Testis (tissue), 3 donors: ENCODE data around the gene PLCXD3. TPM values are rescaled to one million over a fixed set of nuclear protein-coding genes. Genes with fewer than 3 reads are reported as not detected.
A peak's percentile ranks its signal among the peaks of the same experiment; 100 is the strongest.

ENCODE experiments used
- DNase-seq: peaks from one replicate; pipeline ENCODE4 v3.0.0-alpha.2; 2019
- H3K27ac ChIP-seq, 2 donors: fragments of 200-600 bp; sonication (generic); one replicate each; pipeline ENCODE4 v1.5.1; 2019
- H3K27me3 ChIP-seq: fragments of 200-600 bp; sonication (generic); one replicate; pipeline ENCODE4 v1.5.1; 2019
- H3K36me3 ChIP-seq: fragments of 200-600 bp; sonication (generic); one replicate; pipeline ENCODE4 v1.5.1; 2017; ENCODE audit warnings: low read depth; ENCODE audit errors: missing control alignments
- H3K4me1 ChIP-seq: fragments of 200-600 bp; sonication (generic); one replicate; pipeline ENCODE4 v1.5.1; 2019
- H3K4me3 ChIP-seq, 2 donors: fragments of 200-600 bp; sonication (generic); one replicate each; pipeline ENCODE4 v1.5.1; 2017 to 2019
- H3K9me3 ChIP-seq: fragments of 200-600 bp; sonication (generic); one replicate; pipeline ENCODE4 v1.5.1; 2017
- CTCF ChIP-seq, 3 experiments: fragments of 450-650 bp in 2 of 3; fragments of 200-600 bp in 1 of 3; sonication (generic) in 1 of 3; IDR thresholded peaks; one replicate each; pipeline ENCODE4 v1.5.1; 2016 to 2019; ENCODE audit warnings: antibody characterized with exemption in 3 of 3, mild to moderate bottlenecking in 2 of 3, moderate library complexity in 1 of 3
- POLR2A ChIP-seq: fragments of 450-650 bp; IDR thresholded peaks from one replicate; pipeline ENCODE4 v1.6.1; 2017; ENCODE audit warnings: antibody characterized with exemption, mild to moderate bottlenecking, moderate library complexity
- WGBS, 2 donors: methylation state at CpG; one replicate each; pipeline ENCODE4 v1.1.5; 2018; 5-methylcytosine and 5-hydroxymethylcytosine counted together
- intact Hi-C: fragments of 100-400 bp; cut with DNase I; formaldehyde crosslinking; loops from one replicate; pipeline ENCODE4 v1.15.1; 2023; ENCODE audit warnings: low total_unique reads
- polyA plus RNA-seq: library from polyadenylated mRNA; stranded (reverse); fragments of 350-450 nt; fragmentation: Illumina TruSeq; extraction: RNeasy Lipid Tissue Mini Kit (QIAGEN cat#74804); gene quantifications from one replicate; pipeline ENCODE4 v1.2.3, GENCODE V29; 2014; ENCODE audit warnings: low read depth, low replicate concordance; ENCODE audit not compliant: insufficient read depth
- total RNA-seq, 2 donors: library from RNA; depleted of rRNA; stranded (reverse); fragments of >200 nt; gene quantifications; one replicate each; pipeline ENCODE4 v1.2.3, GENCODE V29; 2016

Gene PLCXD3
- total and polyA plus RNA-seq, 3 donors from 2014 or later, result 0.78 to 1.8 (median 1.7) TPM

DNA sequence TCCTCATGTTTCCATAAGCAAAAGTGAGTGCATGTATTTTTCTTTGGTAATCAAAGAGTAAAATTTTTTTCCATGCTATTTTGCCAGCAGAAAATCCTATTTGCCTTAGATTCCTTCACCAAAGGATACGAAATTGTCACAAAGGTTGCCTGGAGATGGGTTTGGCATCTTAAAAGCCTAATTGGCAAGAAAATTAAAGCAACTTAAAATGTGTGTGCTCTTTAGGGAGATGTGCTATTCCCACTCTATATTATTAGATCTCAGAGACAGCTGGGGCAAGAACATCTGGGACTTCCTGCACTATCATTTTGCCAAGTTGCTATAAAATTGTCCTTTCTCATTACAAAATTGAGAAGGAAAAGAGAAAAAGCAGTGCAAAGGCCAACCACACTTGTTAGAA, 146.1 kb downstream of the PLCXD3 start:
- DNase-seq, result no peak
- Histone ChIP-seq H3K4me1 (no peaks in the 10 kb centered on the region), H3K27ac (no peak overlapping the region), H3K27me3 (no peaks in the 10 kb centered on the region), H3K9me3 (no peaks in the 10 kb centered on the region), H3K4me3 (no peak overlapping the region), H3K36me3 (no peaks in the 10 kb centered on the region)
- 38 to 62% methylated on average over 1 of the region's 1 CpG for WGBS, 2 donors
- intact Hi-C loops, result no loop called here
- TF ChIP-seq POLR2A (no peak), CTCF (IDR thresholded peaks at IDR 0.05) (no peak)

DNA sequence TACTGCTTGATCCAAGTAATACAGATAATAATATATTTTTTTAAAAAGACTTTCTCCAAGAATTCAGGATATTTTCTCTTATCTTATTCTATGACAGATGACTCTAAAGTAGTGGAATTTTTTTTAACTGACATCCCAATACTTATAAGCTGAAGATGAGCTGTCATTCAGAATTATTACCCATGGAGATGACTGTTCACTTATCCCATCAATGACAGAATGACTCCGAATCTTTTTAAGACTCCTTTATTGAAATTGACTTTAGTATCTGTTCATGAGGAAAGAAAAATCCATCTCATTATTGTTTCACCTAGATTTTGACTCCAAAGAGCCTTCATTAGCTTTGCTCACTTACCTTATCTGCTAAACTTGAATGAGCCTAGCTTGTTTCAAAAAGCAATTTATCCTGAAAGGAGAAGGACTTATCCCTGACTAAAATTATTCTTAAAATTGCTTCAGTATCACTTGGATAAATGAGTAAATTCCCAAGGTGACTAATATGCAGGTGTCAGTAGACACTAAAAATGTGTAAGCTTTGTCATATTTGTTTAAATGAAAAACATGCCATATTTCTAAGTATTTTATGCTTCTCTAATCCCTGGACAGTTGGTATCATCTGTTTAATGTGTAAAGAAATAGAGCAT, 146.9 kb downstream of the PLCXD3 start:
- intact Hi-C loops, result no loop called here
- Histone ChIP-seq H3K27me3 (no peaks in the 10 kb centered on the region), H3K4me1 (no peaks in the 10 kb centered on the region), H3K4me3 (no peak overlapping the region), H3K27ac (no peak overlapping the region), H3K9me3 (no peaks in the 10 kb centered on the region), H3K36me3 (no peaks in the 10 kb centered on the region)
- 93 to 97% methylated on average over 1 of the region's 1 CpG for WGBS, 2 donors
- no peak for DNase-seq
- TF ChIP-seq POLR2A (no peak), CTCF (IDR thresholded peaks at IDR 0.05) (no peak)

DNA sequence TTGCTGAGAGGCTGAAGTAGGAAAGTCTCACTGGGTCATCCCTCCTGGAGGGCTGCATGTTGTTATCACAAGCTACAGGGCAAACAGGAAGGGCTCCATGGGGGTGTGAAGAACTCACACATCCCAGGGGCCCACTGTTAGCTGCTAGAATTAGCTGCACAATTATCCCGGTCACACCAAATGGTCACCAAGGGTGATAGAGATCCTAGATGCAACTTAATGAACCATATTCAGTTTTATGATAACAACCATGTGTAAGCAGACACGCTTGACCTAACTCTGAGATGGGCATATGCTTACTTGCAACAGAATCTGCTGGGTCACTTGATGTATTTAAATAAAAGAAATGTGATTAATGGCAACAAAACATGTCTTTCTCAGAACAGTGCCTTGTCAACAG, 153.6 kb downstream of the PLCXD3 start:
- intact Hi-C loops, result no loop called here
- DNase-seq, result no peak
- Histone ChIP-seq H3K27ac (no peak overlapping the region), H3K36me3 (no peaks in the 10 kb centered on the region), H3K4me3 (no peak overlapping the region), H3K9me3 (no peaks in the 10 kb centered on the region), H3K27me3 (no peaks in the 10 kb centered on the region), H3K4me1 (no peaks in the 10 kb centered on the region)
- TF ChIP-seq POLR2A (no peak), CTCF (IDR thresholded peaks at IDR 0.05) (no peak)
- 56 to 80% methylated on average over 2 of the region's 2 CpGs for WGBS, 2 donors

DNA sequence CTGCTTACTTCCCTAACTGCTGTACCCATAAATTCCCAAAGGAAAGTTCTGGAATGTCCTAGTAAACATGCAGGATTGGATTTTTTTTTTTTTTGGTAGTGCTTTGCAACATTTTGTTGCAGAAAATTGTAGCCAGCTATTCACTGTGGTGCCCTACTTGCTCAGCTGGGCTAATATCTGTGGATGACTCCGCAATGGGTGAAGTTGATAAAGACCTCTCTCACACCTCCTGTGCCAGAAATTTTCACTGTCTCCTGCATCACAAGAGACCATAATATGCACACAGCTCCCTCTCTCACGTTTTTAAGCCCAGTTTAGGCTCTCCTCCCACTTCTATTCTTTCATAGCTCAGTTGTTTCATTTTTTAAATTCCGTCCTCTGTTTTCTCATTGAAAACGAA, 160.6 kb downstream of the PLCXD3 start:
- no peaks in the 10 kb centered on the region for H3K27me3 ChIP-seq
- H3K9me3 ChIP-seq, result no peaks in the 10 kb centered on the region
- TF ChIP-seq POLR2A (no peak), CTCF (IDR thresholded peaks at IDR 0.05) (no peak)
- no peak overlapping the region for H3K27ac ChIP-seq
- 43 to 59% methylated on average over 4 of the region's 4 CpGs for WGBS, 2 donors
- H3K4me1 ChIP-seq, result peaks cover 6% of the 10 kb centered on the region
- H3K4me3 ChIP-seq, result no peak overlapping the region
- intact Hi-C loops, result no loop called here
- peak; percentile 31 for DNase-seq
- H3K36me3 ChIP-seq, result no peaks in the 10 kb centered on the region

GRCh38 chr5:41347569-41347968, 162.8 kb downstream of the PLCXD3 start:
- intact Hi-C loops, result no loop called here
- no peak overlapping the region for H3K27ac ChIP-seq
- WGBS, 2 donors, result 95 to 97% methylated on average over 1 of the region's 1 CpG
- H3K36me3 ChIP-seq, result no peaks in the 10 kb centered on the region
- H3K9me3 ChIP-seq, result no peaks in the 10 kb centered on the region
- TF ChIP-seq POLR2A (no peak), CTCF (IDR thresholded peaks at IDR 0.05) (no peak)
- DNase-seq, result no peak
- no peaks in the 10 kb centered on the region for H3K27me3 ChIP-seq
- H3K4me3 ChIP-seq, result no peak overlapping the region
- peaks cover 6% of the 10 kb centered on the region for H3K4me1 ChIP-seq
